Gastrocnemius medialis (tissue), 4 donors: Measurements from ENCODE around the gene SERPINA1.

ENCODE experiments used
- CTCF ChIP-seq, 5 experiments: fragments of 450-650 bp in 3 of 5; fragments of 200-600 bp in 2 of 5; sonication (generic) in 2 of 5; IDR thresholded peaks in 4 of 5; conservative IDR thresholded peaks in 1 of 5; 1 replicate in 4 of 5; 2 replicates in 1 of 5; pipeline ENCODE4 v1.5.1; 2016 to 2019; ENCODE audit warnings: antibody characterized with exemption in 5 of 5, mild to moderate bottlenecking in 3 of 5, moderate library complexity in 3 of 5
- POLR2A ChIP-seq, 2 donors: fragments of 450-650 bp; IDR thresholded peaks; one replicate each; pipeline ENCODE4 v1.6.1; 2017; ENCODE audit warnings: antibody characterized with exemption in 2 of 2, mild to moderate bottlenecking in 2 of 2, moderate library complexity in 2 of 2

- no peak for TF ChIP-seq POLR2A (IDR thresholded peaks at IDR 0.05)
- no peak for TF ChIP-seq CTCF (IDR thresholded peaks at IDR 0.05 in 4 of 5, conservative IDR thresholded peaks at IDR 0.05 in 1 of 5)
Measured at GRCh38 chr14:94390372-94391086, 2.1 kb upstream of the SERPINA1 start.
